ENCODE data around the gene MBP. TPM values are rescaled to one million over a fixed set of nuclear protein-coding genes. Genes with fewer than 3 reads are reported as not detected.

MBP gene
- total and polyA plus RNA-seq, 2 of the 13 experiments (the other 11 are each of a cell fraction or from before 2014, with no cell fraction given): 5.0 to 8.5 TPM

- Histone ChIP-seq H3K36me3 (replicated peaks in 1 of 2; ENCODE audit: control insufficient read depth in 1 of 2, insufficient read depth in 2 of 2, low read length in 2 of 2) (no peaks in the 10 kb centered on the region), H3K27me3 (ENCODE audit: control insufficient read depth in 1 of 2, insufficient read depth in 2 of 2, low read length in 2 of 2) (no peaks in the 10 kb centered on the region; a peak in 1 of 5 replicates), H3K79me2 (ENCODE audit: insufficient read depth, low read length) (no peaks in the 10 kb centered on the region), H2AFZ (ENCODE audit: low read length) (no peak overlapping the region), H3K9ac (ENCODE audit: insufficient read depth, low read depth, low read length) (no peak overlapping the region), H3K27ac (ENCODE audit: extremely low read length, insufficient read depth, low read length) (no peak overlapping the region), H3K4me1 (ENCODE audit: insufficient read depth, low read length) (peaks cover 30% of the 10 kb centered on the region), H4K20me1 (ENCODE audit: insufficient read depth, low read length) (no peaks in the 10 kb centered on the region), H3K4me2 (ENCODE audit: low read depth, low read length) (peak overlapping the region; percentile 61), H3K4me3 (replicated peaks in 1 of 3; ENCODE audit: insufficient read depth in 1 of 3, low read depth in 2 of 3, low read length in 3 of 3) (peak overlapping the region in 1 of 3 experiments; percentile 40; a peak in 1 of 6 replicates), H3K9me3 (ENCODE audit: low read length) (no peaks in the 10 kb centered on the region)
- ATAC-seq (peak; percentile 92), DNase-seq (ENCODE audit: low spot score) (peak; percentile 74), FAIRE-seq (peak; percentile 76)
- 15% methylated on average over 12 of the region's 15 CpGs for WGBS (ENCODE audit: low lambda C conversion rate)
- intact Hi-C loops (cut with micrococcal nuclease; ENCODE audit: unreplicated experiment) (loop anchor here (1.0 kb wide), 3 partner anchors 60 to 181 kb away; no protein-coding TSS in a partner anchor), in situ Hi-C loops (cut with HindIII; ENCODE audit: extremely low pct_ligation_motif_present, low pct_unique_long_range_greater_than_20kb) (loop anchor here (10.0 kb wide), 1 partner anchor 178 kb away; no protein-coding TSS in a partner anchor)
- no TSS peak for BruUV-seq (replicated peaks)
- POLR2A ChIA-PET: no interaction called here
- CTCF ChIA-PET (ENCODE audit: low intra/inter-chr PET ratio, low total read pairs): interaction anchor here (0.7 to 1.9 kb wide), 3 partner anchors 61 to 181 kb away, joined by 3 to 7 read pairs (median 4); no protein-coding TSS in a partner anchor
- peak; percentile 49; the same call in 1 of the 2 replicates for TF ChIP-seq KDM2A (CRISPR knock-in tag; IDR thresholded peaks at IDR 0.05; ENCODE audit: borderline replicate concordance, low read depth)
- TF ChIP-seq PITX1 (CRISPR knock-in tag; IDR thresholded peaks at IDR 0.05): no peak
- TF ChIP-seq ZBTB33 (CRISPR knock-in tag; IDR thresholded peaks at IDR 0.05): no peak
- TF ChIP-seq ZNF776 (CRISPR knock-in tag; IDR thresholded peaks at IDR 0.05): no peak
- no peak for TF ChIP-seq ZNF12 (CRISPR knock-in tag; IDR thresholded peaks at IDR 0.05)
- TF ChIP-seq SOX6 (IDR thresholded peaks at IDR 0.05): no peak
- peak; percentile 34; the same call in 1 of the 2 replicates for TF ChIP-seq SOX6 (CRISPR knock-in tag; IDR thresholded peaks at IDR 0.05)
- peak; percentile 61; the same call in 1 of the 2 replicates for TF ChIP-seq SMC3 (IDR thresholded peaks at IDR 0.05; ENCODE audit: low read length)
- no peak for TF ChIP-seq HDAC2 (CRISPR knock-in tag; IDR thresholded peaks at IDR 0.05)
- no peak for TF ChIP-seq HNRNPUL1 (IDR thresholded peaks at IDR 0.05; ENCODE audit: low read depth, low read length)
- no peak for TF ChIP-seq SNRNP70 (IDR thresholded peaks at IDR 0.05; ENCODE audit: low read depth, low read length)
- no peak for TF ChIP-seq IKZF5 (CRISPR knock-in tag; IDR thresholded peaks at IDR 0.05)
- TF ChIP-seq HOXA3 (CRISPR knock-in tag; IDR thresholded peaks at IDR 0.05): 0 out of 2 replicates have a peak, but pooled peaks have one; percentile 14
- no peak for TF ChIP-seq TARDBP (CRISPR knock-in tag; IDR thresholded peaks at IDR 0.05)
- no peak for TF ChIP-seq ZNF343 (CRISPR knock-in tag; IDR thresholded peaks at IDR 0.05)
- TF ChIP-seq ZNF687 (CRISPR knock-in tag; IDR thresholded peaks at IDR 0.05): peak; percentile 58
- 0 out of 2 replicates have a peak, but pooled peaks have one; percentile 25 for TF ChIP-seq ZNF317 (CRISPR knock-in tag; IDR thresholded peaks at IDR 0.05)
Observed at GRCh38 chr18:76982841-76983583, 149.6 kb downstream of the MBP start.

All from HepG2 (cell line).